Sciatic nerve (tissue), 2 donors: Measurements from ENCODE around the gene PPP4C. TPM values are rescaled to one million over a fixed set of nuclear protein-coding genes. Genes with fewer than 3 reads are reported as not detected.
A peak's percentile ranks its signal among the peaks of the same experiment; 100 is the strongest.

Source experiments
- ATAC-seq: fragments of 200-7000 bp; cut with Tn5 transposase; one replicate; pipeline ENCODE4 v1.9.1; 2020; ENCODE audit warnings: mild to moderate bottlenecking, moderate library complexity
- DNase-seq: peaks from one replicate; pipeline ENCODE4 v3.0.0-alpha.2; 2020; ENCODE audit warnings: low spot score
- intact Hi-C: fragments of 100-400 bp; cut with DNase I; formaldehyde crosslinking; loops from one replicate; pipeline ENCODE4 v1.14.2; 2022
- total RNA-seq: library from RNA; stranded (reverse); fragmentation: NEBNext Ultra II Directional; extraction: Animal tissue kit (Norgen Biotek cat#: 25700); gene quantifications from one replicate; pipeline ENCODE4 v1.2.1, GENCODE V29; 2021
- donor health status: DM: no; HTN: no; CAD: no.
- donor health status: DM: no; HTN: no; CAD: no.

Gene PPP4C
- total RNA-seq, 1 donor from 2014 or later, result 41.2 TPM

GRCh38 chr16:30070490-30070889 lies 5.3 kb upstream of the PPP4C start:
- intact Hi-C loops, result no loop called here
- DNase-seq, result no peak
- no peak for ATAC-seq

GRCh38 chr16:30076276-30076791 lies 540 bp downstream of the PPP4C start:
- DNase-seq (no peak), ATAC-seq (peak; percentile 47)
- intact Hi-C loops, result no loop called here

DNA sequence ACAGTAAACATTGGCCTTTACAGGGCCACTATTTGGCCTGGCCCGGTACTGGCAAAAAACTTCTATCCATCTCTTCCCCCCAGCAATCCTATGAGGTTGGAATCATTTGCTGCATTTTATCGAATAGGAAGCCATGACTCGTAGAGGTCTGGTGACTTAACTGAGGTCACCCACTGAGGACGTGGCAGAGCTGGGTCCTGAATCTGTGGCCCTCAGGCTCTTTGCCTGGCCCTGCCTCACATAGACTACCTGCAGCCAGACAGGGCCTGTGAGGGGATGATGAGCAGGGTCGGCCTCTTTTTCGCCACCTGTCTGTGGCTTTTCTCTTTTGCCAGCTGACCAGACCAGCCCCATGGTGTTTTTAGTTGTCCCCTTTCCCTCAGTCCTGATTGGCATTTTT lies 1.9 kb downstream of the PPP4C start:
- intact Hi-C loops, result no loop called here

DNA sequence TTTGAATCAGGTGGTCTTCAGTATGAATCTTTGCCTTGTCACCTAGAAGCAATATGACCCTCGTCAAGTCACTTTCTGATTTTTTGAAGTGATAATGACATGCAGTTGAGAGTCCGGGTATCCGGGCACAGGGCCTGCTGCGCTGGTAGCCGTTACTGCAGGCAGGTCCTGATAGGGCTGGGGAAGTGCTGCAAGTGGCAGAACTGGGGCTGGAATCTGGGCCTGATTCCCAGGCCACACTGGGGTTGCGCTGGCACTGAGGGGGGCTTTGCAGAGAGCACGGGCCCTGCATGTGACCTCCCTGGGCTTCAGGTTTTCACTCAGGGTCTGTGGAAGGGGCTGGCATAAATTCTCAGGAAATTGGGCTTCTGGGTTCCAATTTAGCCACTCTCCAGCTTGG lies 3.0 kb downstream of the PPP4C start:
- intact Hi-C loops, result no loop called here
- DNase-seq (no peak), ATAC-seq (no peak)

More for the DNA sequence above, 1.9 kb downstream of the PPP4C start:
- no peak for DNase-seq
- no peak for ATAC-seq

DNA sequence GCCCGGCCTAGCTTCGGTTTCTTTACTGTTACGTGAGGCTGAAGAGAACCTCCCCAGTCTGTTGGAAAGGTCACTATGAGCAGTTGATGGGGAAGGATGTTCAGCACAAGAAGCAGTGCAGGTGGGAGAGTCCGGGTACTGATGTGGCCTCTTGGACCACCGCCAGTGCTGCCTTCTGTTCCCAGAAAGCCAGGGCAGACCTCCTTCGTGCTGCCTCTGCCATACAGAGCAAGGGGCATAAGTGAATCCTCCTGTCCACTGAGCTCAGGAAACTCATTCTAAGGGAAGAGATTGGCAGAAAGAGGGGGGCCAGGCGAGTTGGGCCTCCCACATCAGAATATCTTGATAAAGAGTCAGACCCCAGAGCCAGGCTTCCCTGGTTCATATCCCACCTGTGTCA lies 3.7 kb downstream of the PPP4C start:
- no peak for DNase-seq
- no peak for ATAC-seq
- intact Hi-C loops, result no loop called here

GRCh38 chr16:30082545-30083090 lies 6.8 kb downstream of the PPP4C start:
- ATAC-seq, result no peak
- intact Hi-C loops, result no loop called here
- no peak for DNase-seq

- intact Hi-C loops, result no loop called here
- no peak for DNase-seq
- ATAC-seq, result no peak
These were observed 7.6 kb downstream of the PPP4C start for GRCh38 chr16:30083216-30084055.

GRCh38 chr16:30084096-30084815 lies 8.5 kb downstream of the PPP4C start:
- ATAC-seq (peak; percentile 3), DNase-seq (no peak)
- intact Hi-C loops, result no loop called here

DNA sequence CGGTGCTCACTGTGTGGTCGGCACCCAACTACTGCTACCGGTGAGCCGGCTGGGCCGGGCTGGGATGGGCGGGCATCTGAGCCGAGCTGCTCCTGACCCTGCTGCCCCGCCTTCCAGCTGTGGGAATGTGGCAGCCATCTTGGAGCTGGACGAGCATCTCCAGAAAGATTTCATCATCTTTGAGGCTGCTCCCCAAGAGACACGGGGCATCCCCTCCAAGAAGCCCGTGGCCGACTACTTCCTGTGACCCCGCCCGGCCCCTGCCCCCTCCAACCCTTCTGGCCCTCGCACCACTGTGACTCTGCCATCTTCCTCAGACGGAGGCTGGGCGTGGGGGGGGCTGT lies 9.0 kb downstream of the PPP4C start:
- ATAC-seq, result peak; percentile 90

DNA sequence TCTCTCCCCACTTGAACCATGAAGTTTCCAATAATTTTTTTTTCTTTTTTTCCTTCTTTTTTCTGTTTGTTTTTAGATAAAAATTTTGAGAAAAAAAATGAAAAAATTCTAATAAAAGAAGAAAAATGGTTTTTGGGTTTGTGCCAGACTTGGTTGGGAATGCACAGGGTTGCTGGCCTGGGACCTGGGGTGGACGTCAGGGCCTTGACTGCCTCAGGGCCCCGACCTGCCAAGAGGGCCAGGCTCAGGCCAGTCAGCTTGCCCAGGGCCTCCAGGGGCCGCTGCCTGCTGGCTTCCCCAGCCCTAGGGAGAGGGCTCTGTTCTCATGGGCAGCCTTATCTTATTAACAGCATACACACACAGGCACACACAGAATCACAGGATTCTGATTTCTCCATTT lies 9.5 kb downstream of the PPP4C start:
- no peak for DNase-seq
- peak; percentile 51 for ATAC-seq
- intact Hi-C loops, result no loop called here

More for the DNA sequence above, 9.0 kb downstream of the PPP4C start:
- peak; percentile 75 for DNase-seq
- intact Hi-C loops, result no loop called here

- DNase-seq (no peak), ATAC-seq (no peak)
- intact Hi-C loops, result no loop called here
These were observed 10.0 kb downstream of the PPP4C start for GRCh38 chr16:30085820-30086219.

DNA sequence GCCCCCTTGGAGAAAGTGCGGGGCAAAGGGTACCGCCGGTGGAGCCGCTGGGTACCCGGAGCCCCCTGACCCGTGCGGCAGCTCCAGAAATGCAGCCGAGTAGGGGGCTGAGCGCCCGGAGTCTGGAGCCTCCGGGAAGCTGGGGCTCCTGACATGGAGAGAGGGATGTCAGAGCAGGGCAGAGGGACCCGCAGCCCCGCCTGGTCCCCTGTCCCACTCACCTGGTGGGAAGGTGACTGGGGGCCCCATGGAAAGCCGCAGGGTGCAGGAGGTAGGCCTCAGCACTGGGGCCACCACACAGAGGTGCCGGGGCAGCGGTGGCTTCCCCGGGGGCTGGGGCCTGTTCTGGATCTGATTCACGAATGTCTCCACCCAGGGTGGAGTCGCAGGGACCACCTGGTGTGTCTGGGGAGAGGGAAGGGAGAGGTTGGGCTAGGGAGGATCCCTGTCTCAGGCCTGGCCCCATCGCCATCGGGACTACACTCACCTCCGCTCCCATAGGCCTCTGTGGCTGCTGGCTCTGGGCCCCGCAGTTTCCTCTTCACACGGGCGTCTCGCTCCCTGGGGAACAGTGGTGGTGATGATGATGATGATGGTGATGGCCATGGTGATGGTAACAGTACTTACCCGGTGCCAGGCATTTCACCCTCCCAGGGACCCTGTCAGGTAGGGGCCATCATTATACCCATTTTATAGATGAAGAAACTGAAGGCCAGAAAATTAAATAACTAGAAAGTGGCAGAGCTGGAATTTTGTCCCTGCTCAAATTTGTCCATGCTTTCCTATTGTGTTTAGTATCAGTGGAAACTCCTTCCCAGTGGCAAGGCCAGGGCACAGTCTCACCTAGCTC lies 10.7 kb downstream of the PPP4C start:
- DNase-seq, result no peak
- no peak for ATAC-seq
- intact Hi-C loops, result no loop called here

DNA sequence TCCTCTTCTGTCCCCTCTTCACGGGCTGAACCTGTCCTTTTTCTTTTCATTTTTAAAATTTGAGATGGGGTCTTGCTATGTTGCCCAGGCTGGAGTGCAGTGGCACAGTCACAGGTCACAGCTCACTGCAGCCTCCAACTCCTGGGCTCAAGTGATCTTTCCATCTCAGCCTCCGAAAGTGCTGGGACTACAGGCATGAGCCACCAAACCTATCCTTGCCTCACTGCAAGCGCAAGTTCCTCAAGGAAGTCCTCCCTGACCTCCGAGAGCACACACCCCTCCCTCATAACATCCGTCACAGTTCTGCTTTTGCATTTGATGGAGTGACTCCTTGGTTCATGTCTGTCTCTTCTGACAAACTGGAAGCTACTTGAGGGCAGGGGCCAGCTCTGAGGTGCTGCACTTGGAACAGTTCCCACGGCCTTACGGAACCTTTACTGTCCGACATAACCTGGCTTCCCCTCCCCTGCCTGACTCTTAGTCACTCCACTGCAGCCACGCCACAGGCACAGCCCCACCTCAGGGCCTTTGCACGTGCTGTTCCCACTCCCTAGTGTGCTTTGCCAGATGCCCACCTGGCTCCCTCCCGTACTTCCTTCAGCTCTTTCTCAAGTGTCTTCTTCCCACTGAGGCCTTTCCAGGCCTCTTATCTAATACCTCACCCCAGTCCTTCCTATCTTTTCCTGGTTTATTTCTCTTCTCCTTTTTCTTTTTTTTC lies 11.5 kb downstream of the PPP4C start:
- ATAC-seq, result no peak
- intact Hi-C loops, result no loop called here

GRCh38 chr16:30088237-30088831 lies 12.5 kb downstream of the PPP4C start:
- intact Hi-C loops, result no loop called here
- DNase-seq (no peak), ATAC-seq (no peak)

More for the DNA sequence above, 11.5 kb downstream of the PPP4C start:
- DNase-seq, result no peak

- intact Hi-C loops, result no loop called here
- ATAC-seq (no peak), DNase-seq (no peak)
These were observed 13.2 kb downstream of the PPP4C start for GRCh38 chr16:30088832-30089624.

DNA sequence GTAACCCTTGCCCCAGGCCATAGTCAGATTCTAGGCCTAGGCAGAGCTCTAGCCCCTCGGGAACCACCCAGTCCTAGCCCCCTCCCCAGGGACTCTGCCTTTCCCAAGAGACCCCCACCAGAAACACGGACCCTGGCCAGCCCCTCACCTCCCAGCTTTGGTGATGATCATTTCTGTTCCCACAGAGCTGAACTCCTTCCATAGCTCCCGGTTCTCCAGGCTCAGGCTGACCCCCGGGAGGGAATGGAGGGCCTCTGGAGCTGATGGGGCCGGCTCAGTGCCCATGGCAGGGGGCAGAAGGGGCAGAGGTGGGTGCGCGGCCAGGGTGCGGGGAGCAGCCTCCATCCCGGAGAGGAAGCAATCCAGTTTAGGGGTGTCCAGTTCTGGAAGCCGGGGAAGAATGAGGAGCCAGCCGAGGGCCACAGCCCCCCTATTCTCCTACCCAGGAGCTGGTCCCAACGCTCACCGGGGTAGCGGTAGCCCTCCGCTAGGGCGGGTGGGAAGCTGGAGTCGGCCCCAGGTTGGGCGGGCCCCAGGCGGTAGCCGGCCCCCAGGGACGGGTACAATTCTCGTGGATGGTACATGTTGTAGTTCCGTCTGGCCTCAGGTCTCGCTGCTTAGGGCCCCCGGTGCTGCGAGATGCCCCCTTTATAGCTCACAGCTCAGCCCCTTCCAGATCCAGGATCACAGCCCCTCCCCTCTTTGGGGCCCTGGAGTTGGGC lies 15.0 kb downstream of the PPP4C start:
- DNase-seq, result no peak
- intact Hi-C loops, result loop anchor here (10.0 kb wide), 1 partner anchor 314 kb away; the partner anchor contains the start of gene ZNF771
- ATAC-seq, result no peak
